ENCODE measurements around the gene AGAP6. TPM values are rescaled to one million over a fixed set of nuclear protein-coding genes. Genes with fewer than 3 reads are reported as not detected.
"Not testable (repeated sequence)": the region's sequence is repeated elsewhere in the genome, so short reads cannot be mapped to it uniquely, and the experiment has no call there.

Gene AGAP6
- total and polyA plus RNA-seq, 2 of the 8 experiments (the other 6 are each of a cell fraction or from before 2014, with no cell fraction given), result 13.0 to 15.3 TPM

GRCh38 chr10:50035337-50035736 is 47.1 kb downstream of the AGAP6 start:
- H2BK120ac ChIP-seq (replicated peaks; ENCODE audit: low read depth, low read length); H3K36me3 ChIP-seq (ENCODE audit: control insufficient read depth in 2 of 4, insufficient read depth in 4 of 4, low read length in 3 of 4); H3K4me1 ChIP-seq (replicated peaks in 1 of 4; ENCODE audit: control insufficient read depth in 3 of 4, insufficient read depth in 4 of 4, low read length in 3 of 4); H2BK5ac ChIP-seq (ENCODE audit: low read depth, low read length); POLR2A ChIA-PET (ENCODE audit: partially characterized antibody); CTCF ChIA-PET (ENCODE audit: partially characterized antibody); H3K27ac ChIP-seq (ENCODE audit: low read depth, low read length); H3K27me3 ChIP-seq (replicated peaks in 1 of 4; ENCODE audit: control insufficient read depth in 3 of 4, extremely low read depth in 1 of 4, insufficient read depth in 3 of 4, low read length in 3 of 4); H2BK15ac ChIP-seq (ENCODE audit: low read length); H3K18ac ChIP-seq (ENCODE audit: extremely low read depth, low read length); H2AK5ac ChIP-seq (ENCODE audit: low read depth, low read length); DNase-seq (ENCODE audit: low read depth in 1 of 2, low spot score in 2 of 2); H4K5ac ChIP-seq (ENCODE audit: insufficient read length, low read depth, low read length); H3K23ac ChIP-seq (ENCODE audit: insufficient read length); H3K56ac ChIP-seq (replicated peaks; ENCODE audit: insufficient read length, low read depth, low read length); H3K4me2 ChIP-seq (ENCODE audit: insufficient read depth in 1 of 2, low read depth in 2 of 2, low read length in 2 of 2); H3K9ac ChIP-seq (replicated peaks in 1 of 4; ENCODE audit: extremely low read depth in 1 of 4, low read depth in 3 of 4, low read length in 3 of 4); H2BK20ac ChIP-seq (ENCODE audit: low read length); FAIRE-seq; H4K20me1 ChIP-seq (replicated peaks in 1 of 2; ENCODE audit: control insufficient read depth in 1 of 2, insufficient read depth in 2 of 2, low read length in 2 of 2); H3K14ac ChIP-seq (ENCODE audit: insufficient read length); H3K79me2 ChIP-seq (ENCODE audit: control insufficient read depth in 1 of 2, insufficient read depth in 2 of 2, low read length in 2 of 2); H3K4me3 ChIP-seq (ENCODE audit: extremely low read depth in 1 of 4, insufficient read depth in 2 of 4, low read depth in 3 of 4, low read length in 4 of 4); H2AFZ ChIP-seq (ENCODE audit: low read length); H3K23me2 ChIP-seq (ENCODE audit: low read depth, low read length); H3K79me1 ChIP-seq (ENCODE audit: low read depth, low read length); H4K8ac ChIP-seq (ENCODE audit: extremely low read depth, insufficient read depth, low read length); H2BK12ac ChIP-seq (ENCODE audit: low read depth, low read length); H3K4ac ChIP-seq (replicated peaks; ENCODE audit: insufficient read length, low read depth, low read length); H4K91ac ChIP-seq (replicated peaks; ENCODE audit: insufficient read length, low read length); H3K9me3 ChIP-seq (ENCODE audit: insufficient read depth in 2 of 2, low read depth in 1 of 2, low read length in 1 of 2): not testable (repeated sequence)
- WGBS, 2 experiments (ENCODE audit: extremely low coverage in 1 of 2, insufficient coverage in 1 of 2, insufficient read length in 1 of 2, insufficient replicate concordance in 2 of 2, low coverage in 1 of 2, low lambda C conversion rate in 2 of 2, missing lambda C conversion rate in 1 of 2), result 59% methylated on average over 4 of the region's 4 CpGs; no CpG with 5 or more reads in 1 of the 2 experiments
